Adipose tissue (tissue), 3 donors: ENCODE measurements around the gene OVOL1. TPM values are rescaled to one million over a fixed set of nuclear protein-coding genes. Genes with fewer than 3 reads are reported as not detected.

Experiments used
- H3K27ac ChIP-seq: one replicate; pipeline ENCODE4 v1.5.1; 2013; ENCODE audit warnings: low read depth, low read length
- WGBS, 3 donors: extraction: QIAGEN DNeasy Blood & Tissue Kit; methylation state at CpG; one replicate each; pipeline ENCODE4 v1.1.7; 2013; 5-methylcytosine and 5-hydroxymethylcytosine counted together
- polyA plus RNA-seq, 3 donors: library from polyadenylated mRNA; stranded (reverse); fragments of 200-250 nt; gene quantifications; one replicate each; pipeline ENCODE4 v1.2.3, GENCODE V29; 2013
- donor health status: healthy with polysubstance abuse.
- donor health status: Bipolar disorder and iron deficiency.
- donor health status: healthy.

Gene OVOL1
- polyA plus RNA-seq, 3 donors, result 0.21 to 0.68 TPM; not detected in 1

- no peak within 1 kb of the TSS for H3K27ac ChIP-seq
- WGBS, 3 donors, result 0 to 1% (median 1%) methylated on average over 61 to 63 of the region's 63 CpGs
Observed at GRCh38 chr11:65833297-65834030, 46.6 kb downstream of the OVOL1 start, which contains the start of gene SNX32. Gene SNX32, plus strand, starts transcription at chr11:65833963. Its CDS starts 103 bp downstream, at chr11:65834066.

GRCh38 chr11:65834202-65834601 is 47.3 kb downstream of the OVOL1 start:
- H3K27ac ChIP-seq, result no peak overlapping the region
- 33 to 61% (median 34%) methylated on average over 6 of the region's 6 CpGs for WGBS, 3 donors

- H3K27ac ChIP-seq, result no peak overlapping the region
- 92 to 96% (median 96%) methylated on average over 4 of the region's 4 CpGs for WGBS, 3 donors
Observed at GRCh38 chr11:65842144-65842543, 55.3 kb downstream of the OVOL1 start.

GRCh38 chr11:65843811-65844210 is 56.9 kb downstream of the OVOL1 start:
- 72 to 97% (median 92%) methylated on average over 3 of the region's 3 CpGs for WGBS, 3 donors
- H3K27ac ChIP-seq, result no peak overlapping the region

- 76 to 88% (median 87%) methylated on average over 10 of the region's 10 CpGs for WGBS, 3 donors
Observed at GRCh38 chr11:65844231-65844872, 57.5 kb downstream of the OVOL1 start.

More at GRCh38 chr11:65844231-65844872, 57.5 kb downstream of the OVOL1 start:
- no peak overlapping the region for H3K27ac ChIP-seq

Other genes starting within 250 kb of the OVOL1 start
- 10 to 100 TPM; 44.3 to 69.5 (median 55.4) TPM for gene LTBP3, start 228.7 kb upstream of the OVOL1 start, polyA plus RNA-seq
- gene ZNRD2, start 216.6 kb upstream of the OVOL1 start, polyA plus RNA-seq, result 10 to 100 TPM; 50.0 to 72.9 (median 58.8) TPM
- gene FAM89B, start 214.5 kb upstream of the OVOL1 start, polyA plus RNA-seq, result 10 to 100 TPM; 52.2 to 74.9 (median 66.3) TPM
- gene EHBP1L1, start 211.0 kb upstream of the OVOL1 start, polyA plus RNA-seq, result 10 to 100 TPM in 2 of 3 donors, 1 to 10 TPM in 1; 9.7 to 70.4 (median 48.5) TPM
- gene KCNK7, start 191.3 kb upstream of the OVOL1 start, polyA plus RNA-seq, result 1 to 10 TPM in 2 of 3 donors, under 1 TPM in 1; 0.20 to 4.4 (median 3.2) TPM
- 10 to 100 TPM; 21.4 to 85.5 (median 66.0) TPM for gene MAP3K11, start 172.8 kb upstream of the OVOL1 start, polyA plus RNA-seq
- gene PCNX3, start 171.3 kb upstream of the OVOL1 start, polyA plus RNA-seq, result 10 to 100 TPM; 11.1 to 16.8 (median 13.3) TPM
- 100 to 1,000 TPM in 1 of 3 donors, 10 to 100 TPM in 2; 23.7 to 105 (median 36.3) TPM for gene SIPA1, start 149.0 kb upstream of the OVOL1 start, polyA plus RNA-seq
- gene RELA, start 124.1 kb upstream of the OVOL1 start, polyA plus RNA-seq, result 10 to 100 TPM; 30.8 to 61.2 (median 50.4) TPM
- 10 to 100 TPM; 41.6 to 55.1 (median 50.6) TPM for gene KAT5, start 74.8 kb upstream of the OVOL1 start, polyA plus RNA-seq
- 100 to 1,000 TPM in 1 of 3 donors, 10 to 100 TPM in 2; 41.9 to 103 (median 88.3) TPM for gene RNASEH2C, start 66.3 kb upstream of the OVOL1 start, polyA plus RNA-seq
- 10 to 100 TPM in 2 of 3 donors, 1 to 10 TPM in 1; 7.4 to 22.6 (median 10.0) TPM for gene AP5B1, start 6.1 kb upstream of the OVOL1 start, polyA plus RNA-seq
- under 1 TPM in 2 of 3 donors, not detected in 1; 0.34 to 0.41 TPM for gene SNX32, start 46.9 kb downstream of the OVOL1 start, polyA plus RNA-seq
- 100 to 1,000 TPM; 206 to 826 (median 597) TPM for gene CFL1, start 71.1 kb downstream of the OVOL1 start, polyA plus RNA-seq
- gene MUS81, start 73.4 kb downstream of the OVOL1 start, polyA plus RNA-seq, result 10 to 100 TPM; 29.7 to 60.6 (median 40.3) TPM
- gene EFEMP2, start 85.7 kb downstream of the OVOL1 start, polyA plus RNA-seq, result 100 to 1,000 TPM in 1 of 3 donors, 10 to 100 TPM in 2; 16.6 to 103 (median 62.4) TPM
- 1 to 10 TPM in 2 of 3 donors, under 1 TPM in 1; 0.26 to 2.7 (median 2.6) TPM for gene CTSW, start 92.8 kb downstream of the OVOL1 start, polyA plus RNA-seq
- gene FIBP, start 101.4 kb downstream of the OVOL1 start, polyA plus RNA-seq, result 10 to 100 TPM; 31.2 to 68.7 (median 56.9) TPM
- gene CCDC85B, start 103.6 kb downstream of the OVOL1 start, polyA plus RNA-seq, result 10 to 100 TPM; 18.1 to 75.3 (median 28.1) TPM
- gene FOSL1, start 113.3 kb downstream of the OVOL1 start, polyA plus RNA-seq, result 100 to 1,000 TPM in 1 of 3 donors, 10 to 100 TPM in 1, 1 to 10 TPM in 1; 1.5 to 100 (median 28.1) TPM
- gene C11orf68, start 132.0 kb downstream of the OVOL1 start, polyA plus RNA-seq, result 10 to 100 TPM; 20.5 to 35.3 (median 29.1) TPM
- 100 to 1,000 TPM in 2 of 3 donors, 10 to 100 TPM in 1; 46.7 to 142 (median 107) TPM for gene DRAP1, start 132.4 kb downstream of the OVOL1 start, polyA plus RNA-seq
- not detected for gene TSGA10IP, start 158.4 kb downstream of the OVOL1 start, polyA plus RNA-seq
- 10 to 100 TPM; 26.9 to 51.8 (median 36.5) TPM for gene SART1, start 174.7 kb downstream of the OVOL1 start, polyA plus RNA-seq
- gene EIF1AD, start 215.1 kb downstream of the OVOL1 start, polyA plus RNA-seq, result 10 to 100 TPM; 12.0 to 20.8 (median 12.9) TPM
- gene BANF1, start 215.4 kb downstream of the OVOL1 start, polyA plus RNA-seq, result 100 to 1,000 TPM in 2 of 3 donors, 10 to 100 TPM in 1; 75.9 to 175 (median 123) TPM
- gene CST6, start 224.9 kb downstream of the OVOL1 start, polyA plus RNA-seq, result under 1 TPM in 2 of 3 donors, not detected in 1; 0.28 to 0.84 TPM
- gene CATSPER1, start 239.4 kb downstream of the OVOL1 start, polyA plus RNA-seq, result under 1 TPM in 2 of 3 donors, not detected in 1; 0.02 to 0.16 TPM